Fibroblast of pulmonary artery (primary cell): Measurements from ENCODE around the gene VPS33B.
"Not testable (repeated sequence)": the region's sequence is repeated elsewhere in the genome, so short reads cannot be mapped to it uniquely, and the experiment has no call there.

Experiments used
- DNase-seq: peaks from one replicate; pipeline ENCODE4 v3.0.0-alpha.2; 2010; ENCODE audit warnings: low read depth
- H3K4me3 ChIP-seq: replicated peaks from 2 replicates; pipeline ENCODE4 v1.5.1; 2011; ENCODE audit warnings: low read depth, mild to moderate bottlenecking, control low read depth, low read length, moderate library complexity
- CTCF ChIP-seq: IDR thresholded peaks from 2 replicates; pipeline ENCODE4 v1.5.1; 2011; ENCODE audit warnings: mild to moderate bottlenecking, control low read depth, low read length, inconsistent platforms; ENCODE audit errors: missing control alignments

Gene VPS33B

GRCh38 chr15:91017716-91018115, 4.7 kb downstream of the VPS33B start:
- H3K4me3 ChIP-seq, result no peak overlapping the region
- no peak for DNase-seq
- TF ChIP-seq CTCF, result no peak

- not testable (repeated sequence) for DNase-seq, H3K4me3 ChIP-seq
These were observed 8.7 kb downstream of the VPS33B start for GRCh38 chr15:91013701-91014100.

GRCh38 chr15:91007266-91007665, 15.1 kb downstream of the VPS33B start:
- no peak for DNase-seq
- no peak overlapping the region for H3K4me3 ChIP-seq
- TF ChIP-seq CTCF, result no peak

GRCh38 chr15:91001209-91001608, 21.2 kb downstream of the VPS33B start:
- H3K4me3 ChIP-seq, result no peak overlapping the region
- no peak for DNase-seq
- no peak for TF ChIP-seq CTCF

DNA sequence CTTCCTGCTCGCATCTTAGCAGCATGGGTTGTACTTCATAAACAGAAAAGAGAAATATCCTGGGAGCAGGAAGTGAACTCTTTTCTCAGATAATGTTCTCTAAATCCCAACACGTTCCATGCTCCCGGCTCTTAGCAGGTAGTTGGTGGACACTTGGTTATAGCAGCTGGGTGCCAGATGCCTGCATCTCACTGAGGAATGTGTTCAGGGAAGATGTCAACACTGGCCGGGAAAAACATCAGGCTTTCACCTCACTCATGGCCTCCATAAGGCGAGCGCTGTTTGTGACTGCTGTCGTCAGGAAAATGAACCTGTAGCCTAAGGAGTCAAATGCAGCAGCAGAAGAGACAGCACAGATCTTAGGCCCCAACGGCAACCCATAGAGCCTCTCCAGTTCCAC, 23.7 kb downstream of the VPS33B start:
- no peak overlapping the region for H3K4me3 ChIP-seq
- DNase-seq, result no peak
- TF ChIP-seq CTCF, result no peak

DNA sequence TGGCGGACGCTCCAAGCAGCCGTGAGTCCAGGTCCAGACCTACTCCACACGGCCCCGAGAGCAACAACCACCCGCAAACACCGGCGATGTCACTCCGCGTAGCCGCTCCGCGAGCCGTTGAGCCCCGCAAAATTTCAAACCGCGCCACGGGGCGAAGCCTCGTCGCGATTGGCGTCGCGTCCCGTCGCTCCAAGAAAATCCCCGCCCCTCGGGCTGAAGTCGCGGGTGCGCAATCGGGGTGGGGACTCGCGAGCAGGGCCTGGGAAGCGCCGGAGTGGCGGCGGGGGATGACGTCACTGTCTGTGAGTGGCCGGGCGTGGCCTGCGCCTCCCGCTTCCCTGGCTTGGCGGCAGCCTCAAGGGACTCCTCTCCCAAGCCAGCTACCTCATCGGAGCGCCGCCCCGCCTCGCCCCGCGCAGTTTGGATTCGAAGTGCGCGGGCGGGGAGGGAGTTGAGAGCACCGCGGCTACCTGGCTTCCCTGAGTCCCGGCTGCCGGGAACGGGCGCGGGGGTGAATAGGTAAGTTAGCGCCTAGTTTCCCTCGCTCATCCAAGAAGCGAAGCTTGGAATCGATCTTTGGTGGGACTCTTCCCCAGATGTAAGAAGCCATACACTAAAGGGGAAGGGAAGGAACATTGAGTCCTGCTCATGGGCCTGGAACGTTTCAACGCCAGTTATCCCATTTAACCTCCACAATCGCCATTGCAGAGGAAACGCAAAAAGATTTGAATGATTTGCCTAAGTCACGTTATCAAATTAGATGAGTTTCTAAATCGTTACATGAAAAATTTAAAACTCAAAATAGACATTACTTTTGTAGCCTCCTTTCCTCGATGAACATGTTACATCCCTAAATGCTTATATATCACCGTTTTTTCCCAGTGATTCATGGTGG, 27.7 kb downstream of the VPS33B start, which contains the start of gene PRC1:
PRC1 (minus strand) TSS at position 119 of the 895 bp plus-strand sequence; CDS start at position 1, 118 bp downstream.
- no peak for TF ChIP-seq CTCF
- DNase-seq, result peak; percentile 98
- H3K4me3 ChIP-seq, result peak within 1 kb of the TSS; percentile 93

DNA sequence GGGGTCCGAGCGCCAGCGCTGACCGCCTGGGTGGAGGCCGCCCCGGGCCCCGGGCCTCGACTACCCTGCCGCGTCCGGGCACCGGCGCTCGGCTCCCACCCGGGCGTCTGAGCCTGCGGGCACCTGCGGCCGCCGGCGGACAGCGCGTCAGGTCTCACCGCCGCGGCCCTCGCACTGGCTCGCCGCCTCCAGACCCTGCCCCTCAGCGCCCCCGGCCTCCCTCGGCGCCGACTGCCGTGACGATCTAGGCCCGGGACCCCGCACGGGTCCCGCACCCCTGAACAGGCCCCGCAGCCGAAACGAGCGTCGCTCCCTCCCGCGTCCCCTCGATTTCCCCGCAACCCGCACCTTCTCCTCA, 28.4 kb downstream of the VPS33B start:
- DNase-seq, result no peak
- H3K4me3 ChIP-seq, result peak overlapping the region; percentile 93
- no peak for TF ChIP-seq CTCF
